GM21447 (cell line): Measurements from ENCODE around the gene AATF.

Source experiments
- ATAC-seq: cut with Tn5 transposase; IDR thresholded peaks from one replicate; pipeline ENCODE4 v1.9.1; 2021; ENCODE audit not compliant: unreplicated experiment

AATF gene

DNA sequence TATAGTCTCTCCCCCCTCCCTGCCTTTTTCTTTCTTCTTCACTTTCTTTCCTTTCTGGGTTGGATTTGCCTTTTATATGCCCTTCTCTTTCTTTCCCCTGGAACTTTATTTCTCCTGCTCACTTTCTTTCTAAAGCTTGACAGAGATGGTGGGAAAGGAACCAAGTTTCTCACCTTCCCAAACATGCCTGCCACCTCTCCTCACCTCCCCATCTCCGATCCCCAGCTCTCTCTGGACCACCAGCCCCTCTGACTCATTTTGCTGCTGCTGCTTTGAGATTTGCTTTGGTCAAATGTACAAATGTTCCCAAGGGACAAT, 18.2 kb upstream of the AATF start:
- ATAC-seq: no peak

DNA sequence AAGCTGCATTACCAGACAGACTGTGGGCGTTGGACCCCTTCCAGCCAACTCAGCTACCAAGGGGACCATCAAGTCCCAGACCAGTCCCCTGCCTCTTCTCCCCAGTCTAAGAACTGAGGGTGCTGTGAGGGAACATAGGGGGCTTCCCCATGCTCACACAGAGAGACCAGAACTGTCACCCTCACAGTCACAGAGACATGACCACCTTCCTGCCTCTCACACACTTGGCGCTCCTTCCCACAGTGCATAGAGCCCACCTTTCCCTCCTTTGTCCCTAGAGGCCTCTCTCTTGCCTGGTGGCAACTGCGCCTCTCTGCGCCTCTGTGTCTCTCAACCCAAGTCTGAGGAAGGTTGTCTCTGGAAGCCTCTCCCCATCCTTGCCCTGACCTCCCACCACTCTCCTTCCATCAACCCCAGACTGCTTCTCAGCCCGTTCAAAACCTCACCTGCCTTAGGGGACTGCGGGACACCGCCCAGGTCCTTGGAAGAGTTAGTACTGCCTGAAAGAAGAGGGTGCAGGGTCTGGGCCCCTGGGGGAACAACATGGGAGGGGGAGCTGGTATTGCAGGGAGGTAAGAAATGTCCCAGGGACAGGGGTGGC, 17.6 kb upstream of the AATF start:
- ATAC-seq: no peak

GRCh38 chr17:36931697-36932382, 16.9 kb upstream of the AATF start:
- ATAC-seq: no peak

DNA sequence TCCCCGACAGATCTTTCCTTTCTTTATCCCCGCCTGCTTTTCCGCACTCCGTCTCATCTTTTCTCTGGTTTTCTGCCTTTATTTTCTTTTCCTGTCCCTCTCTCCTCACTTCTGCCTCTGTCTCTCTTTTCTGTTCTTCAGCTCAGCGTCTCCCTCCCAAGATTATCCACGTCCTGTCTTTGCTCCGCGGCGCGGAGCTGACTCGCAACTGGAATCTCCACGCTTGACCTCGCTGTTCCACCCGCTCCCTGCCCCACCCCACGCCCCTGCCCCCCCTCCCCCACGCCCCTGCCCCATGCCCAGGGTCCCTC, 16.4 kb upstream of the AATF start:
- no peak for ATAC-seq

- ATAC-seq: no peak
Observed at GRCh38 chr17:36932694-36933511, 15.9 kb upstream of the AATF start.

- no peak for ATAC-seq
Observed at GRCh38 chr17:36933512-36934143, 15.1 kb upstream of the AATF start.

DNA sequence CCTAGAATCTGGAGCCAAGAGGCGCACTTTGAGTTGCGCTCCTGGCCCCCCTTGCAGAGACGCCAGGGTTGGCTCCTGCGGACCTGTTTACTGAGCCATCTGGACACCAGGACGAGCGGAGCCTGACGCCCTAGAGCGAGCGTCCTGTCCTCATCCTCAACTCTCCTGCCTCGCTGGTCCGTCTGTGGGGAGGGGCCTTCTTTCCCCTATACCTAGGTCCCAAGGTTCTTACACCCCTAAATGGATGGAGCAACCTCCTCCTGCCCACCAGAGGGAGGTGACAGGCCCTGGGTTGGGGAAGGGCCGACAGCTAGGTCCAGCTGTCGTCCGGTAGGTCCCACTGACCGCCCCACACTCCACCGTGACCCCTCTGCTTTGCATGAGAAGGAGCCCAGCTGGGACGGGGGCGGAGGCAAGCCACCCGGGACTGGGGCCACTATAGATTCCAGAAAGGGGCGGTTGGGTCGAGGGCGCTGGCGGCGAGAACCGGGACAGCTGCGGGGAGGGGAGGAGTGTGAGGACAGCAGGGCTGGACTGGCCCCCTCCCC, 14.5 kb upstream of the AATF start:
- ATAC-seq: no peak

DNA sequence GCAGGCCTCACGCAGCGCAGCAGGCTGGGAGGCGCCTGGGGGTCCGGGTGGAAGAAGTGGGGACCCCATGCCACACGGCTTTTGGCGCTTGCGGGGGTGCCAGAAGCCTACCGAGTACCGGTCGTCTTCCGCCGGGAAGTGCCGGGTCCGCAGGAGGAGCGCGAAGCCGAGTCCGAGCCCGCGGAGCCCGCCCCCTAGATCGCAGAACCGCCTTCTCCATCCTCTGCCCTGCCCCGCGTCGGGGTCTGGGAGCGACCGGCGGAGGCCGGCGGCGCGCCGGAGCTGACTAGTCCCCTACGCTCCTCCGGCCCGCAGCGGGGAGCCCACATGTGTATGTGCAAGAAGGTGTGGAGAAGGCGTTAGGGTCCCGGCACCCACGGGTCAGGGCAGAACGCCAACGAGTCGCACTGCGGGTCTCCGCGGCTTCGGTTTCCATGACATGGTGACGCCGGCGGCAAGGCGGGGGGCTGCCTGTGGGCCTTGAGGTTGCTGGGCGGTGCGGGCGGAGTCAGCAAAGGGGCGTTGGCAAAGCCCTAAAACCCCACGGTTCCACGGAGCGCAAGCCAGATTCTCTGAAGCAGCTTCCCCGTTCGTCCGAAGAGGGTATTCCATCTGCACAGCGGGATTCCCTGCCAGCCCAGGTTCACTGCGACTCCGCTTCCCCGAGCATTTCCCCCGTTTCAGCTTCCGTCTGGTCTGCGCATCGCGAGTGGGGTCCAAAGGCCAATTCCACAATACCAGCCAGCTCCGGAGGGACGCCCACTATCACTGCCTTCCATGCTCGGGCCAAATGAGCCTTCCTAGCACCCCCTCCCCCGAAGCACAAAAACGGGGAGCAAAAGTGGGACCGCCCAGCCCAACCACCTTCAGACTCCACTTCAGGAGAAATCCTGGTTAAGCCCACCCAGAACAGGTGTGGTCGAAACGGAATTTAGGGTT, 13.8 kb upstream of the AATF start:
- ATAC-seq: no peak

DNA sequence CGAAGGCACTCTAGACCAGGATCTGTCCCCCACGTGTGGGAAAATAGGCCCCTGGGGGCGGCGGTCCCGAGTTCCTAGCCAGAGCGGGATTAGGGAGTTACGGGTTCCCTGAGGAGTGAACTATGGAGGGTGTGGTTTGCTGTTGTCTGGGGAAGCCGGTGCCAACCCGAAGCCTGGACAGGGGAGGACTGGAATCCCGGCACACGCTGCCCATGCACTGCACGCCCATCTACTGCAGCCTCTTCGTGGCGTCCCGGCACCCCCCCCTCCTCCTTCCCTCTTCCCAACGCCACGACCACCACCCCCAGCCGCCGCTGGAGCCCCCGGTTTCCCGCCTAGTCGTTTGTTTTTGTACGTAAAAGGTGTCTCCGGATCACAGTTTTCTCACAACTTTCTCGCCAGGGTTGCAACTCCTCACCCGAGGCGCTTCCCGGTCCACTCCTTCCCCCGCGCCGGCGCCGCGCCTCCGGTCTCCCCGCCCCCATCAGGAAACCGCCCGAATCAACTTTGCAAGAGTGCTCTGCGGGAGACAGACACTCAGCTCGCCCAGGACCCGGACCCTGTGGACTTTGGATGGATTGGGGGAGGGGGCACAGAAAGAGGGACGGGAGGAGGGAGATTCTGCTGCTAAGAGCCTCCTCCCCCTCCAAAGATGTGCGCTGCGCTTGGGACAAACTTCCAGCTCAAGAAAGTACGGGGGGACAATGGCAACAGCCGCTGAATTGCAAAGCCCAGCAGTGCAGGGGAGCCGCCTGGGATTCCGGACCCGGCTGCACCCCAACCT, 12.9 kb upstream of the AATF start:
- no peak for ATAC-seq

DNA sequence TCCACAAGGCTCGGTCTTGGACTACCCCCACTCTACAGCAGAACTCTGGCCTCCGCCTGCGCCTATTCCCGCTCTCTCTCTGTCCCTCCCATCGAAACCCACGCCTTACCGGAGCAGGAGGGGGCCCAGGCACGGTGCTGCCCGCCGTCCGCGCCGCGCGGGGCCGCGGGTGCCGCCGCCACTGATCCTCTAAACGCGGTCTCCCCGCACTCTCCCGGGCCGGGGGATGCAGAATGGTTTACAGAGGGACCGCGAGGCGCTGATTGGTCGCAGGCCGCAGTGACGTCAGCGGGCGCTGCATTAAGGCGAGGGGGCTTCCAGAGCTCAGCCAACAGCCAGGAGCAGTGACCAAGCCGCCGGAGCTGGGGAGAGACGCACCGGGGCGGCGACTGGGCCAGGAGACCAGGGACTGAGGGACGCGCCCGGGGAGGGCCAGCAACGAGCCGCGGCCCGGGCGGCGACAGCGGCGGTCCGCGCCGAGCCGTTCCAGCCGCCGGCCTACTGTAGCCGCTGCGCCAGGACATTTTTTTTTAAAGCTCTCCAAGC, 12.2 kb upstream of the AATF start:
- no peak for ATAC-seq

- ATAC-seq: no peak
Observed at GRCh38 chr17:36937001-36937958, 11.5 kb upstream of the AATF start, which contains the start of gene LHX1. TSS of gene LHX1 (plus strand) at chr17:36937475. CDS start at chr17:36938198, 723 bp downstream.

- no peak for ATAC-seq
Observed at GRCh38 chr17:36937959-36938565, 10.7 kb upstream of the AATF start.

- ATAC-seq: no peak
Observed at GRCh38 chr17:36938566-36939051, 10.1 kb upstream of the AATF start.

- no peak for ATAC-seq
Observed at GRCh38 chr17:36939052-36939801, 9.5 kb upstream of the AATF start.

DNA sequence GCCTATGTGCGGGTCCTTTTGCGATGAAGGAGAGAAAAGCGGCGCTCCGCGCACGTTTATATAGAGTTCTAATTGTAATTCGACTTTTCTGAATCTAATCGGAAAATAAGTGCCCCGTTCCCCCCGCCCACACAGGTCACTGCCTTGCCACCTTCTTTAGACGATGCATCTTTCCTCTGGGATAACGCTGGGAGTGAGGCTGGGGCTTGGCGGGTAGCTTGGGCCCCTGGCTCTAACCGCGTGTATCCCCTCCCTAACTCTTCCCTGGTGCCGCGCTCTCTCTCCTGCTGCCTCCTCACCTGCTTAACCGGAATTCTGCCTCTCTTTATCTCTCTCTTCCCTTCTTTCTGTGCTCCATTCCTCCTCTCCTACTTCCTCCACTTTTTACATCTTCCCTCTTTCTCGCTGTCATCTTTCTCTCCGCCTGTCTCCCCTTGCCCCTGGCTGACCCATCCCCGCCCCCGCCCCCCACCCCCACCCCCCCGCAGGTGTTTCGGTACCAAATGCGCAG, 8.9 kb upstream of the AATF start:
- ATAC-seq: no peak

DNA sequence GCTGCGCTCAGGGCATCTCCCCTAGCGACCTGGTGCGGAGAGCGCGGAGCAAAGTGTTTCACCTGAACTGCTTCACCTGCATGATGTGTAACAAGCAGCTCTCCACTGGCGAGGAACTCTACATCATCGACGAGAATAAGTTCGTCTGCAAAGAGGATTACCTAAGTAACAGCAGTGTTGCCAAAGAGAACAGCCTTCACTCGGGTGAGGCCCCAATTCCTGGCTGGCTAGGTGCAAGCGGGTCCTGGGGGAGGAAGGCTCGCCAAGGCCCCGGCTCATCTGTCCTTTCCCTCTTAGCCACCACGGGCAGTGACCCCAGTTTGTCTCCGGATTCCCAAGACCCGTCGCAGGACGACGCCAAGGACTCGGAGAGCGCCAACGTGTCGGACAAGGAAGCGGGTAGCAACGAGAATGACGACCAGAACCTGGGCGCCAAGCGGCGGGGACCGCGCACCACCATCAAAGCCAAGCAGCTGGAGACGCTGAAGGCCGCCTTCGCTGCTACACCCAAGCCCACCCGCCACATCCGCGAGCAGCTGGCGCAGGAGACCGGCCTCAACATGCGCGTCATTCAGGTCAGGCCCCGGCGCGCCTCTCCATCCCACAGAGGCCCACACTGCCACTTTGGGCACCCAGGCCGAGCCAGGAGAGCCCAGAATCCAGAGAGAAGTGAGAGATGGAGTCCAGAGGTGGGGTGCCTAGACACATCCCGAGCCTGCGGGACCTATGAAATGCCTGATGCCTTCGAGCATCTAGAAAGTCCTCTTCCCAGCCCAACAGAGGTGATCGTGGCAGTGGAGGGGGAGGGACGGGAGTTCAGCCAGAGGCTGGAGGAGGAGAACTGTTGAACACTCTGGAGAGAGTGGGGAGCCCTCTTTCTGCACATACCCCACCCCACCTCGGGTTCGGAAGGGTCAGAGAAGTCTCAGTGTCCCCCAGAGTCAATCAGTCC, 8.2 kb upstream of the AATF start:
- ATAC-seq: no peak
